Superior temporal gyrus (tissue), 1 donor: Measurements from ENCODE around the gene KLHL26.
A peak's percentile ranks its signal among the peaks of the same experiment; 100 is the strongest.

Source experiments
- DNase-seq: peaks from one replicate; pipeline ENCODE4 v3.0.0-alpha.2; 2016; ENCODE audit errors: extremely low spot score

Gene KLHL26

DNA sequence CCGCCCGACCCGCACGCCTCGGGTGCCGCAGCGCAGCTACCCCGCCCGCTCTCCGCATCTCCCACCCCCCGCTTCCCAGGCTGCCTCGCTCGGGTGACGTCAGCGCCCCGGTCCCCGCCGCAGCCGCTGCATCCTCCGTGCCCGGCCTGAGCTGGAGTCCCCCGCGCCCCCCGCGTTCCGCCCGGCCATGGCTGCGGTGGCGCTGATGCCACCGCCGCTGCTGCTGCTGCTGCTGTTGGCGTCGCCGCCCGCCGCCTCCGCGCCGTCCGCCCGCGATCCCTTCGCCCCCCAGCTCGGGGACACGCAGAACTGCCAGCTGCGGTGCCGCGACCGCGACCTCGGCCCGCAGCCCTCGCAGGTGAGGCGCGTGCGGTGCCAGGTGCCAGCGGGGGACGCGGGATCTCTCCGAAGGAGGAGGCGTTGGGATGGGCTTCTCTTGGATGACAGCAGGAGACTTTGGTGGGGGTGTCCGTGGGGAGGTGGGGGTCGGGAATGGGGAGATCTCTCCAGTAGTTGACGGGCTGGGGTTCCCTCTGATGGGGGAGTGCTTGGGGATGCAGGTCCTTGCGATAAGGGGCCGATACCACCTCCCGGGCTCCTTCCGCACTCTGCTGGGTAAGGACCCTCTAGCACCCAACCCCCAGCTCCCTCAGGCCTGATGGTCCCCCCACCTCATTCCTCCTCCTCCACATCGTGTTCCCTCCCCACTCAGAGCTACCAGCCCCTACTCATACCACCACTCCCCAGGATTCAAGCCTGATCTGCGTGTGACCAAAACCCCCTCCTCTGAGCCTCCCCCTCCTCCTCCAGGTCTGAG lies 23.8 kb upstream of the KLHL26 start, which contains the start of gene TMEM59L:
Gene TMEM59L, plus strand, starts transcription at position 99 of the 817 bp plus-strand sequence. Its CDS starts 89 bp downstream, at position 188.
- DNase-seq = no peak

DNA sequence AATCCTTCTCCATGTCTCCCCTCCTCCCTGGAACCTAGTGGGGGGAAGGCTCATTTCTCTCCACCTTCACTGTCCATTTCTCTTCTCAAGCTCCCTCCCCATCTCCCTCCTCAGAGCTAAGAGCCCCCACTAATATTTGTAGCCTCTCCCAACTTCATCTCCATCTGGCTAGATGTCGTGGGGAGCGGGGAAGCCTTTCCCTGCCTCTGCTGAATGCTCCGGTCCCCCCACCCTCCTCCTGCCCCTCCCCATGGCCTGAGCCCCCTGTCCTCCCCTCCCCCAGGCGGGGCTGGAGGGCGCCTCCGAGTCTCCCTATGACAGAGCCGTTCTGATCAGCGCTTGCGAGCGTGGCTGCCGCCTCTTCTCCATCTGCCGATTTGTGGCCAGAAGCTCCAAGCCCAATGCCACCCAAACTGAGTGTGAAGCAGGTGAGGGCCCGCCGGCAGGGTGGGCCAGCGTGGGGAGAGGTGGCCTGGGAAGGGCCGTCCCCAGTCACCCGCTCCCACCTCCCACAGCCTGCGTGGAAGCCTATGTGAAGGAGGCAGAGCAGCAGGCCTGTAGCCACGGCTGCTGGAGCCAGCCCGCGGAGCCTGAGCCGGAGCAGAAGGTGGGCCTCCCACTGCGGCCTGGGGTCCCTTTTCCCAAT lies 23.1 kb upstream of the KLHL26 start:
- DNase-seq = no peak

- DNase-seq = no peak
Measured at GRCh38 chr19:18616023-18616422, 20.8 kb upstream of the KLHL26 start.

DNA sequence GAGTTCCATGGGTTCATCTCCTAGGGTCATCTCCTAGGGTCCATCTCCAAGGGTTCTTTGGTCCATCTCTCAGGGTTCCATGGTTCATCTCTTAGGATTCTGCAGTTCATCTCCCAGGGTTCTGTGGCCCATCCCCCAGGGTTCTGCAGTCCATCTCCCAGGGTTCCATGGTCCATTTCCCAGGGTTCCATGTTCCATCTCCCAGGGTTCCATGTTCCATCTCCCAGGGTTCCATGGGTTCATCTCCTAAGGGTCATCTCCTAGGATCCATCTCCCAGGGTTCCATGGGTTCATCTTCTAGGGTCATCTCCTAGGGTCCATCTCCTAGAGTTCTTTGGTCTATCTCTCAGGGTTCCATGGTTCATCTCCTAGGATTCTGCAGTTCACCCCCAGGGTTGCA lies 19.3 kb upstream of the KLHL26 start:
- no peak for DNase-seq

GRCh38 chr19:18618236-18618635 lies 18.6 kb upstream of the KLHL26 start:
- DNase-seq = no peak

DNA sequence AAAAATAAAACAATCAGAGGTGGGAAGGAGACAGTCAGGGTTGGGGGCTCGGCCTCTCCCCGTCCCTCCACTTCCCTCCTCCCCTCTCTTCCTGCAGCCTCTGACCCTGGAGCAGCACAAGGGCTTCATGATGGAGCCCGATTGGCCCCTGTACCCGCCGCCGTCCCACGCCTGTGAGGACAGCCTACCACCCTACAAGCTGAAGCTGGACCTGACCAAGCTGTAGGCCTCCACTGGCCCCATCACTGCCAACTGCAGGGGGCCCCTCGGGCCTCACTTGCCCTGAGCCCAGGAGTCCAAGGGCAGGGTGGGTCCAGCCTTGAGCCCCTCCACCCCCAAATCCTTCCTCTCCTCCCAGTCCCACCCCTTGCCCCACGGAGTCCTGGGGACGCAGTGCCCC lies 16.5 kb upstream of the KLHL26 start:
- DNase-seq = no peak

DNA sequence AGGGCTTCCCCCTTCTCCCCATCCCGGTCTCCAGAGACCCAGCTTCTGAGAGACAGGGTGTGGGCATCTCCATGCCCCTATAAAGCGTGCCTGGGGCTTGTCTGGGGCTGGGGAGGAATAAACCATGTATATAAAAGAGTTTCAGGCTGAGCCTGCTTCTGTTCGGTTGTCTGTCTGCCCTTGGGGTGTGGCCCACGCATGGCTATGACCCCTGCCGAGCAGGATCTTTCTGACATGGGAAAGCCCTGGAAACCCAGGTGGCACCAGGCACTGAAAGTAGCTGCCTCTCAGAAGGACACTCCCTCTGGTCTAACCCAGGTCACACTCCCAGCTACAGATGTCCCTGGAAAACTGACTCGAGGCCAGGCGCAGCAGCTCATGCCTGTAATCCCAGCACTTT lies 15.9 kb upstream of the KLHL26 start:
- DNase-seq = no peak

- no peak for DNase-seq
Measured at GRCh38 chr19:18626906-18627305, 9.9 kb upstream of the KLHL26 start.

GRCh38 chr19:18629166-18630088 lies 7.4 kb upstream of the KLHL26 start:
- no peak for DNase-seq

GRCh38 chr19:18633321-18633720 lies 3.5 kb upstream of the KLHL26 start:
- no peak for DNase-seq

- DNase-seq = no peak
Measured at GRCh38 chr19:18634612-18635297, 2.1 kb upstream of the KLHL26 start.

DNA sequence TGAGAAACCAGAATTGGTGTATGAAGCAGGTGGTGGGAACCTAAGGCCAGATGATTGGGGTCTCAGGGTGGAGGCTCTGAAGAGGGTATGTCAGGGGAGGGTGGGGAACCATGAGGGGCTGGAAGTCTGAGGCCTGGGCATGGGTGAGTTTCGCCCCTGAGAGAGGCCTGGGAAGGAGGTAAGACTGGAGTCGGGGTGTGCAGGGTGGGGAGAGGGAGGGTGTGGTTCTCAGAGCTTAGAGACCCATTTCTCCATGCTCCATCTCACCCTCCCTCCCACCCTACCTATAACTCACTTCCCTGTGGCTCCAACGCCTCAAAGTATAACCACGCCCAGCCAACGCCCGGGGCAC lies 1.0 kb upstream of the KLHL26 start:
- no peak for DNase-seq

DNA sequence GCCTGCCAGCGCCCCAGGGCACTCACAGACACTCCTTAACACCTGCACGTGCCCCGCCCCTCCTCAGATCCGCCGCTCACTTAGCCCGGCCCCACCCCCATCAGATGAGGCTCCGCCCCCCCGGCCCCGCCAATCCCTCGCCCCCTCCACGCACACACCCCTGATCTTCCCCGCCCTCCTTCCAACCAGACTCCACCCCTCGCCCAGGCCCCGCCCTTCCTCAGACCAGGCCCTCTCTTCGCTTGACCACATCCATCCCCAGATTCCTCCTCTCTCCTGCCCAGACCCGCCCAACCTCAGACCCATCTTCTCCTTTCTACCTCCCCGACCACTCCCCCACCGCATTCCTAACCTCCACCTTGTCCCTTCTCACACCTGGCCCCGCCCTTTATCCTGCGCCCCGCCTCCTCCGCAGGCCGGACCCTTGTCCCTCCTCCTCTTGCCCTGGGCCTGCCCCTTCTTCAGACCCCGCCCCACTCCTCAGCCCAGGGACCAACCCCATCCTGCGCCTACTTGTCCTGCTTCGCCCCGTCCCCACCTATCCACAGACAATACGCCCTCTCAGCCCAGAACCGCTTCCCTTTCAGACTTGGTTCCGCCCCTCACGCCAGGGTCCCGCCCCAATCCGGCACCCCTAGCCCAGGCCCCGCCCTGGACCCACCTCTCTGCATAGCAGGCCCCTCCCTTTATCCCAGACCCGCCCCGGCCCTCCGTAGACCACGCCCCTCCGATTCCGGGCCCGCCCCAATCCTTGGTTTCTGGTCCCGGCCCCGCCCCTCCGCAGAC lies 452 bp upstream of the KLHL26 start:
- DNase-seq = peak; percentile 90

- no peak for DNase-seq
Measured at GRCh38 chr19:18637673-18638630, 1.1 kb downstream of the KLHL26 start.

DNA sequence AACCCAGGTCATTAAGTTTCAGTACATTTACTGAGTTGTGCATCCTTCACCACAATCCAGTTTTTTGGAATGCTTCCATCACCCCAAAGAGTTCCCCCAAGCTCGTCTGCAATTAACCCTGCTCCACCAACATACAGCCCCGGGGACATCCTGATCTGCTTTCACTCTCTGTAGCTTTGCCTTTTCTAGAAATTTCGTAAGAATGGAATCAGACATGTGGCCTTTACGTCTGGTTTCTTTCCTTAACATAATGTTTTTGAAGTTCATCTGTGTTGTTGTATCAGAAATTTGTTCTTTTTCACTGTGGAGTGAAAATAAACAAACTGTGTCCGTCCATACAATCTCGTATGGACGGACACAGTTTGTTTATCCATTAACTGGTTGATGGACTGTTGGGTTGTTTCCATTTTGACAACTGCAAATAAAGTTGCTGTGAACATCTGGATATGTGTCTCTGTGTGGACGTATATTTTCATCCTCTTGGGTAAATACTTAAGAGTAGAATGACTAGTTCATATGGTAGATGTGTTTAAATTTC lies 2.9 kb downstream of the KLHL26 start:
- no peak for DNase-seq

GRCh38 chr19:18644196-18645034 lies 7.6 kb downstream of the KLHL26 start:
- DNase-seq = peak; percentile 47

GRCh38 chr19:18645035-18645511 lies 8.2 kb downstream of the KLHL26 start:
- peak; percentile 51 for DNase-seq
